ENCODE data around the gene UNC13B. TPM values are rescaled to one million over a fixed set of nuclear protein-coding genes. Genes with fewer than 3 reads are reported as not detected.

UNC13B gene
- total and polyA plus RNA-seq, 9 of the 15 experiments (the other 6 are each of a cell fraction or from before 2014, with no cell fraction given): 2.4 to 11.5 (median 8.6) TPM

GRCh38 chr9:35237311-35237710 lies 75.5 kb downstream of the UNC13B start (continued):
- no peak for TF ChIP-seq PKNOX1 (IDR thresholded peaks at IDR 0.05)
- TF ChIP-seq CREBBP (IDR thresholded peaks at IDR 0.05; ENCODE audit: low read depth, low read length): no peak
- no peak for TF ChIP-seq PHF20 (IDR thresholded peaks at IDR 0.05; ENCODE audit: partially characterized antibody)
- TF ChIP-seq DIDO1 (tag; IDR thresholded peaks at IDR 0.05; ENCODE audit: low read depth): no peak
- no peak for TF ChIP-seq ZFPM2 (CRISPR knock-in tag; IDR thresholded peaks at IDR 0.05)
- no peak for TF ChIP-seq FOXK1 (CRISPR knock-in tag; IDR thresholded peaks at IDR 0.05; ENCODE audit: borderline replicate concordance)
- TF ChIP-seq, protein P1, sequence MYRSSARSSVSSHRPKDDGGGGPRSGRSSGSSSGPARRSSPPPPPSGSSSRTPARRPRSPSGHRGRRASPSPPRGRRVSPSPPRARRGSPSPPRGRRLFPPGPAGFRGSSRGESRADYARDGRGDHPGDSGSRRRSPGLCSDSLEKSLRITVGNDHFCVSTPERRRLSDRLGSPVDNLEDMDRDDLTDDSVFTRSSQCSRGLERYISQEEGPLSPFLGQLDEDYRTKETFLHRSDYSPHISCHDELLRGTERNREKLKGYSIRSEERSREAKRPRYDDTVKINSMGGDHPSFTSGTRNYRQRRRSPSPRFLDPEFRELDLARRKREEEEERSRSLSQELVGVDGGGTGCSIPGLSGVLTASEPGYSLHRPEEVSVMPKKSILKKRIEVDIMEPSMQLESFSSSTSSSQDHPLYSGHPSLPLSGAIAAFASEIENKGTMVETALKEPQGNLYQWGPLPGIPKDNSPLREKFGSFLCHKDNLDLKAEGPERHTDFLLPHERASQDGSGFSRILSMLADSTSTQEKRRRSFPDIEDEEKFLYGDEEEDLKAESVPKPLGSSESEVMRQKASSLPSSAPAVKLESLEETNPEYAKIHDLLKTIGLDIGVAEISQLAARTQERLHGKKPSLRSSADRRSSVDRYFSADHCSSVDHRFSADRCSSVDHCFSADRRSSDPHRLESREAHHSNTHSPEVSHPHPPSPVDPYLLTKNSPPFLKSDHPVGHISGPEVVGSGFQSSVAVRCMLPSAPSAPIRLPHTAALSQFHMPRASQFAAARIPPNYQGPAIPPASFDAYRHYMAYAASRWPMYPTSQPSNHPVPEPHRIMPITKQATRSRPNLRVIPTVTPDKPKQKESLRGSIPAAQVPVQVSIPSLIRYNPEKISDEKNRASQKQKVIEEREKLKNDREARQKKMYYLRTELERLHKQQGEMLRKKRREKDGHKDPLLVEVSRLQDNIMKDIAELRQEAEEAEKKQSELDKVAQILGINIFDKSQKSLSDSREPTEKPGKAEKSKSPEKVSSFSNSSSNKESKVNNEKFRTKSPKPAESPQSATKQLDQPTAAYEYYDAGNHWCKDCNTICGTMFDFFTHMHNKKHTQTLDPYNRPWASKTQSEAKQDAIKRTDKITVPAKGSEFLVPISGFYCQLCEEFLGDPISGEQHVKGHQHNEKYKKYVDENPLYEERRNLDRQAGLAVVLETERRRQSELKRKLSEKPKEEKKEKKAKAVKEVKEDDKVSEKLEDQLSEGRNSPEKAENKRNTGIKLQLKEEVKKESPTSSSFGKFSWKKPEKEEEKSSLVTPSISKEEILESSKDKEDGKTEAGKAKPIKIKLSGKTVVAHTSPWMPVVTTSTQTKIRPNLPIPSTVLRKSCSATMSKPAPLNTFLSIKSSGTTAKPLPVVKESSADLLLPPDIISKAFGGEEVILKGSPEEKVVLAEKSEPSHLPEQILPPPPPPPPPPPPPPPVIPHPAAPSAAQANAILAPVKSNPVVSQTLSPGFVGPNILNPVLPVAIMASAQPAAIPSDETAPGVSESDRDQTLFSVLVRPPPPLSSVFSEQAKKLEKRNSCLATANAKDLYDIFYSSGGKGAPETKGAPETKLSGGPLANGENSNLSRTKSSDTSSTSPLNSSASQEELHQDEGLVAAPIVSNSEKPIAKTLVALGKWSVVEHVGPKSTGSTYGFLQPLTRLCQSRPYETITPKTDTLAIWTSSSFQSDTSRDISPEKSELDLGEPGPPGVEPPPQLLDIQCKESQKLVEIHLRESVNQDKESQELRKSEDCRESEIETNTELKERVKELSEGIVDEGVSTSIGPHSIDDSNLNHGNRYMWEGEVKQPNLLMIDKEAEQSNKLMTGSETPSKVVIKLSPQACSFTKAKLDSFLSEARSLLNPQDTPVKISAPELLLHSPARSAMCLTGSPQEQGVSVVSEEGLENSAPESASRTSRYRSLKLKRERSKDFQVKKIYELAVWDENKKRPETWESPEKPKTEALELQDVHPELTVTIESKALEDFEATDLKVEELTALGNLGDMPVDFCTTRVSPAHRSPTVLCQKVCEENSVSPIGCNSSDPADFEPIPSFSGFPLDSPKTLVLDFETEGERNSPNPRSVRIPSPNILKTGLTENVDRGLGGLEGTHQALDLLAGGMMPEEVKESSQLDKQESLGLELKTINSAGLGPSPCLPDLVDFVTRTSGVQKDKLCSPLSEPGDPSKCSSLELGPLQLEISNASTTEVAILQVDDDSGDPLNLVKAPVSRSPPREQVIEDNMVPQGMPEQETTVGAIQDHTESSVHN (IDR thresholded peaks at IDR 0.05; ENCODE audit: borderline replicate concordance in 1 of 2, low read depth in 1 of 2): no peak
- TF ChIP-seq, protein P2, sequence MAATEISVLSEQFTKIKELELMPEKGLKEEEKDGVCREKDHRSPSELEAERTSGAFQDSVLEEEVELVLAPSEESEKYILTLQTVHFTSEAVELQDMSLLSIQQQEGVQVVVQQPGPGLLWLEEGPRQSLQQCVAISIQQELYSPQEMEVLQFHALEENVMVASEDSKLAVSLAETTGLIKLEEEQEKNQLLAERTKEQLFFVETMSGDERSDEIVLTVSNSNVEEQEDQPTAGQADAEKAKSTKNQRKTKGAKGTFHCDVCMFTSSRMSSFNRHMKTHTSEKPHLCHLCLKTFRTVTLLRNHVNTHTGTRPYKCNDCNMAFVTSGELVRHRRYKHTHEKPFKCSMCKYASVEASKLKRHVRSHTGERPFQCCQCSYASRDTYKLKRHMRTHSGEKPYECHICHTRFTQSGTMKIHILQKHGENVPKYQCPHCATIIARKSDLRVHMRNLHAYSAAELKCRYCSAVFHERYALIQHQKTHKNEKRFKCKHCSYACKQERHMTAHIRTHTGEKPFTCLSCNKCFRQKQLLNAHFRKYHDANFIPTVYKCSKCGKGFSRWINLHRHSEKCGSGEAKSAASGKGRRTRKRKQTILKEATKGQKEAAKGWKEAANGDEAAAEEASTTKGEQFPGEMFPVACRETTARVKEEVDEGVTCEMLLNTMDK (IDR thresholded peaks at IDR 0.05; ENCODE audit: borderline replicate concordance, insufficient read depth, low read depth, low read length, poor library complexity, severe bottlenecking): no peak
- no peak for TF ChIP-seq ZNF232 (CRISPR knock-in tag; IDR thresholded peaks at IDR 0.05)
- TF ChIP-seq, protein P3, sequence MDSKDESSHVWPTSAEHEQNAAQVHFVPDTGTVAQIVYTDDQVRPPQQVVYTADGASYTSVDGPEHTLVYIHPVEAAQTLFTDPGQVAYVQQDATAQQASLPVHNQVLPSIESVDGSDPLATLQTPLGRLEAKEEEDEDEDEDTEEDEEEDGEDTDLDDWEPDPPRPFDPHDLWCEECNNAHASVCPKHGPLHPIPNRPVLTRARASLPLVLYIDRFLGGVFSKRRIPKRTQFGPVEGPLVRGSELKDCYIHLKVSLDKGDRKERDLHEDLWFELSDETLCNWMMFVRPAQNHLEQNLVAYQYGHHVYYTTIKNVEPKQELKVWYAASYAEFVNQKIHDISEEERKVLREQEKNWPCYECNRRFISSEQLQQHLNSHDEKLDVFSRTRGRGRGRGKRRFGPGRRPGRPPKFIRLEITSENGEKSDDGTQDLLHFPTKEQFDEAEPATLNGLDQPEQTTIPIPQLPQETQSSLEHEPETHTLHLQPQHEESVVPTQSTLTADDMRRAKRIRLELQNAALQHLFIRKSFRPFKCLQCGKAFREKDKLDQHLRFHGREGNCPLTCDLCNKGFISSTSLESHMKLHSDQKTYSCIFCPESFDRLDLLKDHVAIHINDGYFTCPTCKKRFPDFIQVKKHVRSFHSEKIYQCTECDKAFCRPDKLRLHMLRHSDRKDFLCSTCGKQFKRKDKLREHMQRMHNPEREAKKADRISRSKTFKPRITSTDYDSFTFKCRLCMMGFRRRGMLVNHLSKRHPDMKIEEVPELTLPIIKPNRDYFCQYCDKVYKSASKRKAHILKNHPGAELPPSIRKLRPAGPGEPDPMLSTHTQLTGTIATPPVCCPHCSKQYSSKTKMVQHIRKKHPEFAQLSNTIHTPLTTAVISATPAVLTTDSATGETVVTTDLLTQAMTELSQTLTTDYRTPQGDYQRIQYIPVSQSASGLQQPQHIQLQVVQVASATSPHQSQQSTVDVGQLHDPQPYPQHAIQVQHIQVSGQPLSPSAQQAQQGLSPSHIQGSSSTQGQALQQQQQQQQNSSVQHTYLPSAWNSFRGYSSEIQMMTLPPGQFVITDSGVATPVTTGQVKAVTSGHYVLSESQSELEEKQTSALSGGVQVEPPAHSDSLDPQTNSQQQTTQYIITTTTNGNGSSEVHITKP (IDR thresholded peaks at IDR 0.05; ENCODE audit: partially characterized antibody): no peak
- TF ChIP-seq ZBTB12 (CRISPR knock-in tag; IDR thresholded peaks at IDR 0.05): no peak
- no peak for TF ChIP-seq TARDBP (IDR thresholded peaks at IDR 0.05)
